Upper lobe of left lung (tissue), 4 donors: ENCODE data around the gene PLXNA3.

Experiments
- CTCF ChIP-seq, 6 experiments: fragments of 450-650 bp in 4 of 6; fragments of 200-600 bp in 2 of 6; sonication (generic) in 2 of 6; IDR thresholded peaks; one replicate each; pipeline ENCODE4 v1.5.1; 2016 to 2019; ENCODE audit warnings: antibody characterized with exemption in 6 of 6
- EP300 ChIP-seq, 4 donors: sonication (generic); formaldehyde crosslinking; IDR thresholded peaks; one replicate each; pipeline ENCODE4 v1.5.1; 2017; ENCODE audit warnings: antibody characterized with exemption in 4 of 4, control low read depth in 2 of 4
- POLR2AphosphoS5 ChIP-seq, 2 donors: sonication (generic); formaldehyde crosslinking; IDR thresholded peaks; one replicate each; pipeline ENCODE4 v1.5.1; 2017; ENCODE audit warnings: antibody characterized with exemption in 2 of 2

DNA sequence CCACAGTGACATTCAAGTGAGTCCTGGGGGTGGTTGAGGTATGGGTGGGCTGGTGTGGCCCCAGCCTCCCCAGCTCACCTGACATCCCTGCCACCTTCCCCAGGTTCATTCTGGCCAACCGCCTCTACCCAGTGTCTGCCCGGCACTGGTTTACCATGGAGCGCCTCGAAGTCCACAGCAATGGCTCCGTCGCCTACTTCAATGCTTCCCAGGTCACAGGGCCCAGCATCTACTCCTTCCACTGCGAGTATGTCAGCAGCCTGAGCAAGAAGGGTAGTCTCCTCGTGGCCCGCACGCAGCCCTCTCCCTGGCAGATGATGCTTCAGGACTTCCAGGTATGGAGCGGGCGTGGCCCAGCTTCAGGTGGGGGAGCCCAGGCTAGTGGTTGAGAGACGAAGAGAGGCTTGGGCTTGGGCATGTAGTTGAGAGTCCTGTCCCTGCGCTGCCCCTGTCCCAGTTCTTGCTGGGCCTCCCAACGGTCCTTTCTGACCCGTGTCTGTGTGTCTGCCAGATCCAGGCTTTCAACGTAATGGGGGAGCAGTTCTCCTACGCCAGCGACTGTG is 22.8 kb upstream of the PLXNA3 start:
- TF ChIP-seq POLR2AphosphoS5 (IDR thresholded peaks at IDR 0.05) (no peak), CTCF (IDR thresholded peaks at IDR 0.05) (no peak), EP300 (IDR thresholded peaks at IDR 0.05) (no peak)
